ENCODE measurements around the gene RASD1.
"Not testable (repeated sequence)": the region's sequence is repeated elsewhere in the genome, so short reads cannot be mapped to it uniquely, and the experiment has no call there.

Gene RASD1

GRCh38 chr17:17495536-17496188 lies 533 bp downstream of the RASD1 start:
- DNase-seq = no peak

GRCh38 chr17:17494870-17495535 lies 1.2 kb downstream of the RASD1 start:
- DNase-seq = no peak

DNA sequence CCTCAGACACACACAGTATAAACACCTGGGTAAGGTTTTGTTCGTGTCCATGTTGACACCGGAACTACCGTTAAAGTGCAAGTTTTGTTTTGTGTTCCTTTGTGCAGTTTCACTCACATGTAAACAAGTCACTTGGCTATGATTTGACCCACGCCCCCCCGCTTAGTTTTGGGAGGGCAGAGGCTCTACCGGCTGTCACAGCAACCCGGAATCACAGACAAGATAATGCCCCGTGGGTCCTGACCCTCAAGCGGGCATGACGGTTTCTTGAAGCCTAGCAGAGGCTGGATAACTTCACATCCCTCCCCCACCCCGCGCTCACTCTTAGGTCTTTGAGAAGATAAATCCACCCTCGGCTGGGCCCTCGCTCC lies 1.7 kb downstream of the RASD1 start:
- DNase-seq = no peak

- no peak for DNase-seq
Measured at GRCh38 chr17:17493986-17494466, 2.2 kb downstream of the RASD1 start.

DNA sequence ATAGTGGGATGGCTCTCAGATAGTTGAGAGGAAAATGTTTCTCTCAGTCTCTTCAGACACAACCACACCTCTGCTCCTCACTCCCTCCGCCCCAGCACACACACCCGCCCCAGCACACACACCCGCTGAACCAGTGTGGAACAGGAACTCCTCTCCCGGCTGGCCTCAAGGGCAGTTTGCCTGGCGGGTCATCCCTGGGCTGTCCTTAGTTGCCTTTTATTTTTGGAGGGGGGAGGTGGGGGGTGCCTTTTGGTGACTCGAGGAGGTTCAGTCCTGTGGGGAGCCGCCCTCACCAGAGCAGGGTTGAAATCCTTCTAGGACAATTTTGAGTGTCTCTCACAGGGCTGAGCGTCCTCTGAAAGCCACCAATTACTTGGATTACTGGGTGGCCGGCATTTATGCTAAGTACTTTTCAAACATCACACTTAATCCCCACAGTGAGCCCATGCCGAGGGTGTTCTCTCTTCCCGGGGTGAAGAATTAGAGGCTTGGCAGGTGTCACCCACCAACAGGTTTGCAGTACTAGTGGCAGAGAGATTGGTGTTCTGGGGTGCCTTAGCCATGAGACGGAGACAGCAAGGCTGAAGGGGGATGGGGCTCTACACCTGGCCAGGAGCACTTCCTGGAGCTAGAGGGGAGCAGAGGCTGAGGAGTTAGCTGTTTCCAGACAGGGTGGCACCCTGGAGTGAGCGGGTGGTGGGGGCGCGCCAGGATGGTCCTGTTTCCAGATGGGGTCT lies 2.8 kb downstream of the RASD1 start:
- no peak for DNase-seq

- no peak for DNase-seq
Measured at GRCh38 chr17:17492571-17492970, 3.6 kb downstream of the RASD1 start.

DNA sequence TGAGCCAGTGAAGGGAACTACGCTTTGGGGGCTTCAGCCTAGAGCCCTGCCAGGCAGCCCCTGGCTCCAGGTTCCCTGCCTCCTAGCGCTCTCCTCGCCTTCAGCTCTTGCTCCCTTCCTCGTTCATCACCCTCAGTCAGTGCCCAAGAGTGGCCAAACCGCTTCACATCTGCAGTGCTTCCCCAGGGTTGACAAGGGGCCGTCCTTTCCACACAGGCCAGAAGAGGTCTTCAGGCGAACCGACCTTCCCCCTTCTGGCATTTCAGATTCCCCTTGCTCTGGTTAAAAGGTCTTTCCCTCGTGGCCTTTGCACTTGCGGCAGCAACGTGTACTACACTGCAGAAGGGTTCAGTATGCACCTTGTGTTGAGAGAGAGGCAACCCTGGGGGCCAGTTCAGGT lies 4.1 kb downstream of the RASD1 start:
- DNase-seq = no peak

- DNase-seq = no peak
Measured at GRCh38 chr17:17491546-17491988, 4.6 kb downstream of the RASD1 start.

DNA sequence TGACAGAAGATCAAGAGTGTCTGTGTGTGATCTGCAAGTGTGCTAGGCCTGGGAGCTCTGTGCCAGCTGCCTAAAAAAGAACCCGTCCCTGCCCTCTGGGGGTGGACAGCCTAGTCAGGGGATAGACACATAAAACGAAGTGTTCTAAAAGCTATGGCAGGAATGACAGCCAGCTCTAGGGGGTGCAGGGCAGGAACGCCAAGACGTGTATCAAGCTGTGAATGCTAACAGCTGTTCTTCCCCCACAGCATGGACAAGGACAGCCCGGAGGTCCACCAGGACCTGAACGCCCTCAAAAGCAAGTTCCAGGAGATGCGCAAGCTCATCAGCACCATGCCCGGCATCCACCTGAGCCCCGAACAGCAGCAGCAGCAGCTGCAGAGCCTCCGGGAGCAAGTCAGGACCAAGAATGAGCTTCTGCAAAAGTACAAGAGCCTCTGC lies 5.1 kb downstream of the RASD1 start:
- no peak for DNase-seq

DNA sequence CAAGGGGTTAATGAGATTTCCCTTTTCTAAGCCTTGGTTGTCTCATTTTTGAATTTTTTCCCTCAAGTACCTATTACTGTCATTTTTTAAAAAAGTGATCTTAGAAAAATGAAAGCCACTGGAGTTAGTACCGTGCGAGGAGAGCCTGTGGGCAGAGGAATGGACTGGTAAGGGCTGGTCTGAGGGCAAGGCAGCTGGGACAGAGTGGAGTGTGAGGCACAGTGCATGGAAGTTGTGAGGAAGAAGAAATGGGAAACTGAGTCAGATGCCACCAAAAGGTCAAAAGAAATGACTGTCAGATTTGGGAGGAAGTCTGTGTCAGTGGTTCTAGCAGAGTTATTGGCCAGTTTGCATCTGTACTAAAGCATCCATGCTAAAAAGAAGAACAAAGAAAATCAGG lies 8.2 kb downstream of the RASD1 start:
- no peak for DNase-seq

GRCh38 chr17:17486416-17486815 lies 9.8 kb downstream of the RASD1 start:
- not testable (repeated sequence) for DNase-seq

- DNase-seq = no peak
Measured at GRCh38 chr17:17485420-17485819, 10.8 kb downstream of the RASD1 start.

GRCh38 chr17:17484451-17484899 lies 11.7 kb downstream of the RASD1 start:
- peak; percentile 12 for DNase-seq

DNA sequence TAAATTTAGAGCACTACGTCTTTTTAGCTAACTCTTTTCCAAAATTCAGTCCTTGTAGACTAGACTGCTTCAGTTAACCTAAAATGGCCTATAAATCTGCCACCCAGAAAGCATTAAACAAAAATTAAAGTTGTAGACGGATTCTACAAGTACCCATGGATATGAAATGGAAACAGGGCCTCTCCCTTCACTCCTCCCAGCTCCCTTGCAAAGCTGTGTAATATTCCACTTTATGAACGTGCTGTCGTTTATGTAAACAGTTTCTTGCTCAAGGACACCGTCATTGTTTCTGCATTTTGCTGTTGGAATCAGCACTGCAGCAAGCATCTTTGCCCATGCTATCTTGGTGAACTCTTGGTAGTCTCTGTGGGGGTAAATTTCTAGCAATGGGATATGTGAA lies 14.3 kb downstream of the RASD1 start:
- no peak for DNase-seq

DNA sequence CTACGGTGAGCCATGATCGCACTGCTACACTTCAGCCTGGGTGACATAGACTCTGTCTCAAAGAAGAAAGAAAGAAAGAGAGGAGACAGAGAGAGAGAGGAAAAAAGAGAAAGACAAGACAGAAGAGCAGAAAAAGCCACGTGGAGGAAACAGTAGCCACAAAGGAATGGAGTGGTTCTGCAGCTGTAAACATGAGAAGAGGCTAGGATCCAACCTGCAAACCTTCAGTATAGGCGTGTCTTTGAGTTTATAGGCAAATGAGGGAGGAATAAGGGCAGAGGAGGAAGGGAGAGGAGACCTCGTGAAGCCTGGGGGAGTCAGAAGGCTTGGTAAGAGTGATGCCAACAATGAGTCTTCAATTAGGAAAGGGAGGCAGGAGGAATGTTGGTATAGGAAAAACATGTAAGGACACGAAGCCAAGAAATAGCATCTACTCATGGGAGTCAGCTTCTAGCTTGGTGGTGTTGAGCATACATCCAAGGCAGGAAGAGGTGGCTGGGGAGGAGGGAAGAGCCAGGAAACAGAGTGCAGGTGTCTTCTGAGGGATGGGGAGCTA lies 15.5 kb downstream of the RASD1 start:
- no peak for DNase-seq

GRCh38 chr17:17479209-17479608 lies 17.0 kb downstream of the RASD1 start:
- no peak for DNase-seq

DNA sequence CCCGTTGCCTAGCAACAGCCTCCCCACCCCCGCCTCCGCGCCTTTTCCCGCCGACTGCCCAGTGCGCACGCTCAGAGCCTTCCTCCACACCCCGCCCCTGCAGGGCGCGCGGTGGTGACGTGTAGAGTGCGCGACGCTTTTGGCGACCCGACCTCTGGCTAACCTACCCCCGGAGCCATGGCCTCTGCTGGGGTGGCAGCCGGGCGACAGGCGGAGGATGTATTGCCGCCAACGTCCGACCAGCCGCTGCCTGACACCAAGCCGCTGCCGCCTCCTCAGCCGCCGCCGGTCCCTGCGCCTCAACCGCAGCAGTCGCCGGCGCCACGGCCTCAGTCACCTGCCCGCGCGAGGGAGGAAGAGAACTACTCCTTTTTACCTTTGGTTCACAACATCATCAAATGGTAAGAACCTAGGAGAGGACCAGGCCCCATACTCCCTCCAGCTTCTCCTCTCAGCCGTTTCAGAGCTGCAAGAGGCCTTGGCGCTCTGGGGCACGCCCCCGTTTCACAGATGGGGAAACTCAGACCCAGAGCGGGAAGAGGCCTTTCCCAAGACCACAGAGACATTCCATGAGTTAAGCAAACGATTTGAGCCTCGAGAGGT lies 19.2 kb downstream of the RASD1 start, which contains the start of gene MED9:
MED9 (plus strand) TSS at position 136 of the 603 bp plus-strand sequence; CDS start at position 178, 42 bp downstream.
- DNase-seq = peak; percentile 82

- DNase-seq = no peak
Measured at GRCh38 chr17:17474341-17474740, 21.9 kb downstream of the RASD1 start.

GRCh38 chr17:17472333-17472920 lies 23.8 kb downstream of the RASD1 start:
- DNase-seq = no peak

DNA sequence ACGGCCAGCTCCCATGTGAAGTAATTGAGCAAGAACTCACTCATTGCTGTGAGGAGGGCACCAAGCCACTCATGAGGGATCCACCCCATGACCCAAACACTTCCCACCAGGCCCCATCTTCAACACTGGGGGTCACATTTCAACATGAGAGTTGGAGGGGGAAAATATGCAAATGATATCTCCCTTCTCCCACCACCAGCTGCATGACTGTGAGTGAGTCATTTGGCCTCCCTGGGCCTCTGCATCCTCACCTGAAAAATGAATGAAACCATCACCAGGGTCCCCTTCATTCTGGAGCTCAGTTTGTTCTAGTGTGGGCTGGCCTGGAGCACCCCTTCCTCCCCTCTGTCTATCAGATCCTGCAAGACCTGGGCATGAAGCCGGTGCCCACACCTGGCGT lies 26.2 kb downstream of the RASD1 start:
- no peak for DNase-seq

GRCh38 chr17:17469358-17469757 lies 26.8 kb downstream of the RASD1 start:
- DNase-seq = no peak

- no peak for DNase-seq
Measured at GRCh38 chr17:17468217-17469010, 27.8 kb downstream of the RASD1 start.
